Measurements from ENCODE around the gene PIANP.

PIANP gene

GRCh38 chr12:6667559-6668210 lies 32.9 kb downstream of the PIANP start:
- no peak for DNase-seq (ENCODE audit: low spot score)

GRCh38 chr12:6666211-6666610 lies 34.4 kb downstream of the PIANP start:
- no peak for DNase-seq (ENCODE audit: low spot score)

- no peak for DNase-seq (ENCODE audit: low spot score)
Observed at GRCh38 chr12:6664902-6665301, 35.7 kb downstream of the PIANP start.

- DNase-seq (ENCODE audit: low spot score) = peak; percentile 95
Observed at GRCh38 chr12:6662906-6663742, 37.5 kb downstream of the PIANP start, which contains the start of gene ING4. ING4 (minus strand) TSS chr12:6663119; CDS start chr12:6663101, 18 bp downstream.

- DNase-seq (ENCODE audit: low spot score) = peak; percentile 75
Observed at GRCh38 chr12:6662602-6662905, 38.1 kb downstream of the PIANP start.

GRCh38 chr12:6653987-6654386 lies 46.6 kb downstream of the PIANP start:
- no peak for DNase-seq (ENCODE audit: low spot score)

- no peak for DNase-seq (ENCODE audit: low spot score)
Observed at GRCh38 chr12:6653342-6653741, 47.3 kb downstream of the PIANP start.

- no peak for DNase-seq (ENCODE audit: low spot score)
Observed at GRCh38 chr12:6652391-6652790, 48.2 kb downstream of the PIANP start.

- no peak for DNase-seq (ENCODE audit: low spot score)
Observed at GRCh38 chr12:6650832-6651231, 49.8 kb downstream of the PIANP start.

GRCh38 chr12:6647083-6647604 lies 53.5 kb downstream of the PIANP start, which contains the start of gene ACRBP:
ACRBP (minus strand) TSS chr12:6647432; CDS start chr12:6647366, 66 bp downstream.
- DNase-seq (ENCODE audit: low spot score) = no peak

GRCh38 chr12:6646276-6647082 lies 54.1 kb downstream of the PIANP start:
- no peak for DNase-seq (ENCODE audit: low spot score)

GRCh38 chr12:6644903-6645302 lies 55.7 kb downstream of the PIANP start:
- no peak for DNase-seq (ENCODE audit: low spot score)

- DNase-seq (ENCODE audit: low spot score) = no peak
Observed at GRCh38 chr12:6644257-6644596, 56.4 kb downstream of the PIANP start.
